HG03196 (cell line): Measurements from ENCODE around the gene DDX10.
"Not testable (repeated sequence)": the region's sequence is repeated elsewhere in the genome, so short reads cannot be mapped to it uniquely, and the experiment has no call there.

Source experiments
- ATAC-seq: cut with Tn5 transposase; IDR thresholded peaks from one replicate; pipeline ENCODE4 v1.9.1; 2021; ENCODE audit not compliant: unreplicated experiment

DDX10 gene

GRCh38 chr11:108654100-108654499 lies 10.8 kb upstream of the DDX10 start:
- not testable (repeated sequence) for ATAC-seq

GRCh38 chr11:108654994-108655631 lies 9.8 kb upstream of the DDX10 start:
- no peak for ATAC-seq

- ATAC-seq: no peak
These were observed 2.2 kb upstream of the DDX10 start for GRCh38 chr11:108662700-108663099.

GRCh38 chr11:108663154-108663877 lies 1.6 kb upstream of the DDX10 start:
- ATAC-seq: peak; percentile 46

- ATAC-seq: no peak
These were observed 1.5 kb downstream of the DDX10 start for GRCh38 chr11:108666373-108666772.

GRCh38 chr11:108669286-108669685 lies 4.4 kb downstream of the DDX10 start:
- no peak for ATAC-seq

- ATAC-seq: no peak
These were observed 4.8 kb downstream of the DDX10 start for GRCh38 chr11:108669711-108670110.

GRCh38 chr11:108670451-108670850 lies 5.6 kb downstream of the DDX10 start:
- no peak for ATAC-seq

GRCh38 chr11:108672113-108672512 lies 7.2 kb downstream of the DDX10 start:
- ATAC-seq: no peak

- no peak for ATAC-seq
These were observed 7.9 kb downstream of the DDX10 start for GRCh38 chr11:108672786-108673185.

- ATAC-seq: no peak
These were observed 14.2 kb downstream of the DDX10 start for GRCh38 chr11:108679045-108679444.

- no peak for ATAC-seq
These were observed 15.4 kb downstream of the DDX10 start for GRCh38 chr11:108680271-108680670.

GRCh38 chr11:108685419-108686130 lies 20.7 kb downstream of the DDX10 start:
- no peak for ATAC-seq

- ATAC-seq: no peak
These were observed 29.0 kb downstream of the DDX10 start for GRCh38 chr11:108693852-108694251.

GRCh38 chr11:108694846-108695245 lies 30.0 kb downstream of the DDX10 start:
- ATAC-seq: no peak

GRCh38 chr11:108697872-108698473 lies 33.1 kb downstream of the DDX10 start:
- ATAC-seq: peak; percentile 78

- peak; percentile 87 for ATAC-seq
These were observed 34.2 kb downstream of the DDX10 start for GRCh38 chr11:108698844-108699642.

GRCh38 chr11:108703916-108704315 lies 39.0 kb downstream of the DDX10 start:
- ATAC-seq: no peak

GRCh38 chr11:108705061-108705460 lies 40.2 kb downstream of the DDX10 start:
- no peak for ATAC-seq

- ATAC-seq: no peak
These were observed 43.3 kb downstream of the DDX10 start for GRCh38 chr11:108708173-108708572.

- ATAC-seq: no peak
These were observed 44.9 kb downstream of the DDX10 start for GRCh38 chr11:108709741-108710140.
